Measurements from ENCODE around the gene PHACTR3. TPM values are rescaled to one million over a fixed set of nuclear protein-coding genes. Genes with fewer than 3 reads are reported as not detected.

Gene PHACTR3
- total RNA-seq, 1 experiment from 2014 or later: not detected

DNA sequence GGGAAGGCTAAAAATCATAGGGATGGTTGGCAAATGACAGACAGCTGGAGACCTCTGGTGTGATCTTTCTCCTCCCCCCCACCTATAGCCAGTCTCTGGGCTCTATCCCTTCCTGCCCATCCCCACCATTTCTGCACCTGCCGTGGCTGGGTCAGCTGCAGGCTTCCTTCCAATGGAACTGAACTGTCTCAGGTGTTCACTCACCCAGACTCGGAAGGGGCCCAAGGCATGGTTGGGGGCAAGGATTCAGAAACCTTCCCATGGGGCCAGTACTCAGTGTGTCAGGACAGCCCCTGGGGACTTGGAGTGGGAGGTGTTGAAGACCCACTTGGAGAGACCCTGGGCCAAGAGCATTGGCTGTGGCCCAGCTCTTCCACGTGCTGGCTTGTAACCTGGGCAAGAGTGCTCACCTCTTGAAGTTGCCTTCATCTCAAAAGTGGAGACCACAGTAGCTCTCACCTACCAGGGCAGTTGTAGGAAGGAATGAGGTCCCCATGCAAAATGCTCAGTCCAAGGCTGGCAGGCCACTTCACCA lies 1.7 kb upstream of the PHACTR3 start:
- no TSS peak for BruUV-seq (replicated peaks)
- peaks cover 50% of the 10 kb centered on the region for H3K27me3 ChIP-seq (ENCODE audit: insufficient read depth, low read length)
- POLR2A ChIA-PET: no interaction called here
- H2AFZ ChIP-seq (ENCODE audit: low read depth, low read length, poor library complexity, severe bottlenecking): no peak overlapping the region
- CTCF ChIA-PET: no interaction called here
- intact Hi-C loops (cut with micrococcal nuclease): no loop called here
- no peaks in the 10 kb centered on the region for H3K36me3 ChIP-seq (ENCODE audit: control insufficient read depth in 1 of 2, insufficient read depth in 2 of 2, low read length in 2 of 2)
- H3K27ac ChIP-seq (ENCODE audit: low read depth, low read length): no peak overlapping the region
- H3K79me2 ChIP-seq (ENCODE audit: insufficient read depth, low read length): no peaks in the 10 kb centered on the region
- no peak overlapping the region for H3K9ac ChIP-seq (ENCODE audit: low read length)
- no peaks in the 10 kb centered on the region for H3K4me1 ChIP-seq (ENCODE audit: control insufficient read depth in 1 of 2, insufficient read depth in 2 of 2, low read length in 2 of 2)
- H3K4me3 ChIP-seq (replicated peaks in 1 of 2; ENCODE audit: low read depth in 1 of 2, low read length in 2 of 2): no peak overlapping the region
- TF ChIP-seq POLR2AphosphoS5 (IDR thresholded peaks at IDR 0.05; ENCODE audit: low read depth, low read length) (no peak), FOSL1 (IDR thresholded peaks at IDR 0.05; ENCODE audit: low read depth) (no peak), POLR2A (IDR thresholded peaks at IDR 0.05; ENCODE audit: borderline replicate concordance, extremely low read depth, insufficient read depth, insufficient read length) (no peak), EZH2 (IDR thresholded peaks at IDR 0.05) (no peak), ZFX (IDR thresholded peaks at IDR 0.05) (no peak), SRF (IDR thresholded peaks at IDR 0.05; ENCODE audit: low read depth) (no peak)
- TF ChIP-seq, protein P1, sequence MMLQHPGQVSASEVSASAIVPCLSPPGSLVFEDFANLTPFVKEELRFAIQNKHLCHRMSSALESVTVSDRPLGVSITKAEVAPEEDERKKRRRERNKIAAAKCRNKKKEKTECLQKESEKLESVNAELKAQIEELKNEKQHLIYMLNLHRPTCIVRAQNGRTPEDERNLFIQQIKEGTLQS (IDR thresholded peaks at IDR 0.05): no peak
- TF ChIP-seq, protein P2, sequence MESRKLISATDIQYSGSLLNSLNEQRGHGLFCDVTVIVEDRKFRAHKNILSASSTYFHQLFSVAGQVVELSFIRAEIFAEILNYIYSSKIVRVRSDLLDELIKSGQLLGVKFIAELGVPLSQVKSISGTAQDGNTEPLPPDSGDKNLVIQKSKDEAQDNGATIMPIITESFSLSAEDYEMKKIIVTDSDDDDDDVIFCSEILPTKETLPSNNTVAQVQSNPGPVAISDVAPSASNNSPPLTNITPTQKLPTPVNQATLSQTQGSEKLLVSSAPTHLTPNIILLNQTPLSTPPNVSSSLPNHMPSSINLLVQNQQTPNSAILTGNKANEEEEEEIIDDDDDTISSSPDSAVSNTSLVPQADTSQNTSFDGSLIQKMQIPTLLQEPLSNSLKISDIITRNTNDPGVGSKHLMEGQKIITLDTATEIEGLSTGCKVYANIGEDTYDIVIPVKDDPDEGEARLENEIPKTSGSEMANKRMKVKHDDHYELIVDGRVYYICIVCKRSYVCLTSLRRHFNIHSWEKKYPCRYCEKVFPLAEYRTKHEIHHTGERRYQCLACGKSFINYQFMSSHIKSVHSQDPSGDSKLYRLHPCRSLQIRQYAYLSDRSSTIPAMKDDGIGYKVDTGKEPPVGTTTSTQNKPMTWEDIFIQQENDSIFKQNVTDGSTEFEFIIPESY (IDR thresholded peaks at IDR 0.05; ENCODE audit: extremely low read depth, insufficient replicate concordance, low read length): no peak
- RAD21 ChIA-PET (ENCODE audit: low non-redundant PET in 1 of 2, low total read pairs in 2 of 2, uncharacterized antibody in 2 of 2, unreplicated experiment in 2 of 2): no interaction called here
- DNase-seq (ENCODE audit: low read depth, low spot score): no peak
- H3K9me3 ChIP-seq (ENCODE audit: control insufficient read depth in 1 of 2, insufficient read depth in 1 of 2, low read depth in 1 of 2, low read length in 2 of 2): no peaks in the 10 kb centered on the region
- H3K4me2 ChIP-seq (ENCODE audit: low read length): no peak overlapping the region
- no peaks in the 10 kb centered on the region for H3K9me2 ChIP-seq (ENCODE audit: insufficient read depth)
- ATAC-seq: no peak
- no peaks in the 10 kb centered on the region for H4K20me1 ChIP-seq (ENCODE audit: insufficient read depth)

DNA sequence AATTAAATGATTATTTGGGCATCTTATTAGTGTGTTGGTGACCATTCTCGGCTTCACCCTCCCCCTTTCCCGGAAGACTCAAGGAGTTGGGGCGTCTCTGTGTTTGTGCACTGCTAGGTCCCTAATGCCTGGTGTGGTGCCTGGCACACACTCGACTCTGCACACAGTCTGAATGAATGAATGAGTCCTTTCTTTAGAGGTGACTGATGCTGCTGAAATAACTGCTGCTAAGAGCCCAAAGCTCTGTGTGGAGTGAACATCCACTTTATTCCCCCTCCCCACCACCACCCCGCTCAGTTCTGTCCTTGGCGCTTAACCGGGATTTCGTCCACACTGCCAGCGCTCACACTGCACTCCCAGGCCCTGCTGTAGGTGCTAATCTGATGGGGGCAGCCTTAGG lies 1.2 kb upstream of the PHACTR3 start:
- TF ChIP-seq EGR1 (IDR thresholded peaks at IDR 0.05; ENCODE audit: low read depth): no peak
- no peak for TF ChIP-seq ZFX (IDR thresholded peaks at IDR 0.05)
- TF ChIP-seq FOSL1 (IDR thresholded peaks at IDR 0.05; ENCODE audit: low read depth): no peak
- TF ChIP-seq SP1 (IDR thresholded peaks at IDR 0.05; ENCODE audit: low read depth): no peak
- TF ChIP-seq SRF (IDR thresholded peaks at IDR 0.05; ENCODE audit: low read depth): no peak
- TF ChIP-seq ZNF274 (IDR thresholded peaks at IDR 0.05; ENCODE audit: low read depth, low read length): no peak
- TF ChIP-seq, protein P2 (IDR thresholded peaks at IDR 0.05; ENCODE audit: extremely low read depth, insufficient replicate concordance, low read length): no peak
- no peaks in the 10 kb centered on the region for H4K20me1 ChIP-seq (ENCODE audit: insufficient read depth)
- POLR2A ChIA-PET: no interaction called here
- no peak for DNase-seq (ENCODE audit: low read depth, low spot score)
- no peaks in the 10 kb centered on the region for H3K36me3 ChIP-seq (ENCODE audit: control insufficient read depth in 1 of 2, insufficient read depth in 2 of 2, low read length in 2 of 2)
- intact Hi-C loops (cut with micrococcal nuclease): no loop called here
- no peaks in the 10 kb centered on the region for H3K9me3 ChIP-seq (ENCODE audit: control insufficient read depth in 1 of 2, insufficient read depth in 1 of 2, low read depth in 1 of 2, low read length in 2 of 2)
- no peak overlapping the region for H3K4me3 ChIP-seq (replicated peaks in 1 of 2; ENCODE audit: low read depth in 1 of 2, low read length in 2 of 2)
- no peaks in the 10 kb centered on the region for H3K79me2 ChIP-seq (ENCODE audit: insufficient read depth, low read length)
- no peak overlapping the region for H3K27ac ChIP-seq (ENCODE audit: low read depth, low read length)
- no TSS peak for BruUV-seq (replicated peaks)
- no peak overlapping the region for H2AFZ ChIP-seq (ENCODE audit: low read depth, low read length, poor library complexity, severe bottlenecking)
- CTCF ChIA-PET: no interaction called here
- H3K4me1 ChIP-seq (ENCODE audit: control insufficient read depth in 1 of 2, insufficient read depth in 2 of 2, low read length in 2 of 2): no peaks in the 10 kb centered on the region
- H3K9ac ChIP-seq (ENCODE audit: low read length): no peak overlapping the region
- H3K9me2 ChIP-seq (ENCODE audit: insufficient read depth): no peaks in the 10 kb centered on the region
- H3K27me3 ChIP-seq (ENCODE audit: insufficient read depth, low read length): peaks cover 54% of the 10 kb centered on the region
- no peak overlapping the region for H3K4me2 ChIP-seq (ENCODE audit: low read length)
- RAD21 ChIA-PET (ENCODE audit: low non-redundant PET in 1 of 2, low total read pairs in 2 of 2, uncharacterized antibody in 2 of 2, unreplicated experiment in 2 of 2): no interaction called here
- ATAC-seq: no peak

All from HCT116 (cell line).